SU-DHL-6 (cell line): Measurements from ENCODE around the gene FRMPD1.

Source experiments
- CTCF ChIP-seq: fragments of 200-600 bp; sonication (generic); IDR thresholded peaks from one replicate; pipeline ENCODE4 v1.5.1; 2017; ENCODE audit warnings: antibody characterized with exemption, mild to moderate bottlenecking, low read length, moderate library complexity; ENCODE audit not compliant: insufficient read depth, poor library complexity, severe bottlenecking
- EZH2phosphoT487 ChIP-seq: fragments of 200-600 bp; sonication (generic), shearing (Covaris generic); conservative IDR thresholded peaks from 2 replicates; pipeline ENCODE4 v1.6.1; 2018; ENCODE audit warnings: mild to moderate bottlenecking, antibody characterized with exemption, low read length, moderate library complexity, mixed read lengths

GRCh38 chr9:37692622-37693221 lies 42.0 kb downstream of the FRMPD1 start:
- TF ChIP-seq CTCF (no peak), EZH2phosphoT487 (no peak)
